GM18502 (cell line): ENCODE measurements around the gene IP6K1.
"Not testable (repeated sequence)": the region's sequence is repeated elsewhere in the genome, so short reads cannot be mapped to it uniquely, and the experiment has no call there.

Source experiments
- ATAC-seq: cut with Tn5 transposase; IDR thresholded peaks from one replicate; pipeline ENCODE4 v1.9.1; 2021; ENCODE audit warnings: mild to moderate bottlenecking; ENCODE audit not compliant: unreplicated experiment, poor library complexity

Gene IP6K1

GRCh38 chr3:49794926-49795905 is 8.9 kb upstream of the IP6K1 start:
- ATAC-seq, result no peak

GRCh38 chr3:49794431-49794830 is 8.1 kb upstream of the IP6K1 start:
- ATAC-seq, result no peak

GRCh38 chr3:49793486-49794085 is 7.2 kb upstream of the IP6K1 start:
- ATAC-seq, result no peak

GRCh38 chr3:49792371-49793150 is 6.2 kb upstream of the IP6K1 start:
- ATAC-seq, result no peak

- no peak for ATAC-seq
Observed at GRCh38 chr3:49791571-49791970, 5.2 kb upstream of the IP6K1 start.

- no peak for ATAC-seq
Observed at GRCh38 chr3:49790626-49791411, 4.5 kb upstream of the IP6K1 start.

GRCh38 chr3:49788056-49788455 is 1.7 kb upstream of the IP6K1 start:
- no peak for ATAC-seq

- no peak for ATAC-seq
Observed at GRCh38 chr3:49787536-49787935, 1.2 kb upstream of the IP6K1 start.

- ATAC-seq, result no peak
Observed at GRCh38 chr3:49787182-49787464, 781 bp upstream of the IP6K1 start.

GRCh38 chr3:49785565-49786356 is 581 bp downstream of the IP6K1 start:
- peak; percentile 46 for ATAC-seq

- not testable (repeated sequence) for ATAC-seq
Observed at GRCh38 chr3:49782277-49782676, 4.1 kb downstream of the IP6K1 start.

- no peak for ATAC-seq
Observed at GRCh38 chr3:49781415-49782199, 4.7 kb downstream of the IP6K1 start.

GRCh38 chr3:49780975-49781365 is 5.4 kb downstream of the IP6K1 start:
- not testable (repeated sequence) for ATAC-seq

- ATAC-seq, result no peak
Observed at GRCh38 chr3:49780080-49780974, 6.0 kb downstream of the IP6K1 start.

- ATAC-seq, result no peak
Observed at GRCh38 chr3:49779358-49780079, 6.8 kb downstream of the IP6K1 start.

GRCh38 chr3:49776101-49776500 is 10.2 kb downstream of the IP6K1 start:
- not testable (repeated sequence) for ATAC-seq

- ATAC-seq, result no peak
Observed at GRCh38 chr3:49775538-49775937, 10.8 kb downstream of the IP6K1 start.
